MM.1S (cell line): ENCODE measurements around the gene FAM124A.

ENCODE experiments used
- DNase-seq: peaks from one replicate; pipeline ENCODE4 v3.0.0-alpha.2; 2015
- H2AFZ ChIP-seq: fragments of 300-600 bp; sonication (generic); 2 replicates; pipeline ENCODE4 v1.6.0; 2016; ENCODE audit warnings: antibody characterized with exemption, low read length
- H3F3A ChIP-seq: fragments of 300-600 bp; sonication (generic); 2 replicates; pipeline ENCODE4 v1.6.1; 2016; ENCODE audit warnings: mild to moderate bottlenecking, antibody characterized with exemption, low read length, moderate library complexity, mixed read lengths; ENCODE audit not compliant: insufficient read depth
- H3K27ac ChIP-seq: fragments of 300-600 bp; sonication (generic); 2 replicates; pipeline ENCODE4 v1.5.1; 2016; ENCODE audit warnings: mild to moderate bottlenecking, low read length
- H3K27me3 ChIP-seq: fragments of 300-600 bp; sonication (generic); replicated peaks from 2 replicates; pipeline ENCODE4 v1.6.0; 2016; ENCODE audit warnings: low read length; ENCODE audit not compliant: insufficient read depth
- H3K36me3 ChIP-seq: fragments of 300-600 bp; sonication (generic); replicated peaks from 2 replicates; pipeline ENCODE4 v1.6.1; 2016; ENCODE audit warnings: mild to moderate bottlenecking, low read length, mixed read lengths; ENCODE audit not compliant: insufficient read depth
- H3K4me1 ChIP-seq: fragments of 300-600 bp; sonication (generic); 2 replicates; pipeline ENCODE4 v1.6.1; 2016; ENCODE audit warnings: low read length, mixed read lengths
- H3K4me2 ChIP-seq: fragments of 300-600 bp; sonication (generic); 2 replicates; pipeline ENCODE4 v1.6.0; 2016; ENCODE audit warnings: low read depth, low read length
- H3K4me3 ChIP-seq: fragments of 300-600 bp; sonication (generic); 2 replicates; pipeline ENCODE4 v1.5.1; 2016; ENCODE audit warnings: low read length, mixed read lengths
- H3K79me2 ChIP-seq: fragments of 300-600 bp; sonication (generic); 2 replicates; pipeline ENCODE4 v1.6.1; 2016; ENCODE audit warnings: mixed run types, low read length, mixed read lengths
- H3K9ac ChIP-seq: fragments of 300-600 bp; sonication (generic); 2 replicates; pipeline ENCODE4 v1.6.1; 2016; ENCODE audit warnings: low read length, mixed read lengths
- H3K9me2 ChIP-seq: fragments of 300-600 bp; sonication (generic); replicated peaks from 2 replicates; pipeline ENCODE4 v1.6.1; 2016; ENCODE audit warnings: mild to moderate bottlenecking, low read length, mixed read lengths; ENCODE audit not compliant: insufficient read depth
- H3K9me3 ChIP-seq: fragments of 300-600 bp; sonication (generic); replicated peaks from 2 replicates; pipeline ENCODE4 v1.6.1; 2016; ENCODE audit warnings: mild to moderate bottlenecking, low read length, mixed read lengths; ENCODE audit not compliant: insufficient read depth
- H4K20me1 ChIP-seq: fragments of 300-600 bp; sonication (generic); 2 replicates; pipeline ENCODE4 v1.6.1; 2016; ENCODE audit warnings: mild to moderate bottlenecking, low read length, moderate library complexity, mixed read lengths; ENCODE audit not compliant: insufficient read depth
- EZH2 ChIP-seq: fragments of 300-600 bp; sonication (generic); optimal IDR thresholded peaks from 2 replicates; pipeline ENCODE3; 2017; ENCODE audit warnings: low read depth, mild to moderate bottlenecking, antibody characterized with exemption, low read length, mixed read lengths
- EZH2phosphoT487 ChIP-seq: fragments of 300-600 bp; sonication (generic); IDR thresholded peaks from 2 replicates; pipeline ENCODE4 v1.6.1; 2018; ENCODE audit warnings: antibody characterized with exemption, low read length
- TF ChIP-seq, protein P1 (sequence below): fragments of 300-600 bp; sonication (generic); IDR thresholded peaks from 2 replicates; pipeline ENCODE4 v1.5.1; 2016; ENCODE audit warnings: antibody characterized with exemption, low read length, mixed read lengths

The FAM124A gene

DNA sequence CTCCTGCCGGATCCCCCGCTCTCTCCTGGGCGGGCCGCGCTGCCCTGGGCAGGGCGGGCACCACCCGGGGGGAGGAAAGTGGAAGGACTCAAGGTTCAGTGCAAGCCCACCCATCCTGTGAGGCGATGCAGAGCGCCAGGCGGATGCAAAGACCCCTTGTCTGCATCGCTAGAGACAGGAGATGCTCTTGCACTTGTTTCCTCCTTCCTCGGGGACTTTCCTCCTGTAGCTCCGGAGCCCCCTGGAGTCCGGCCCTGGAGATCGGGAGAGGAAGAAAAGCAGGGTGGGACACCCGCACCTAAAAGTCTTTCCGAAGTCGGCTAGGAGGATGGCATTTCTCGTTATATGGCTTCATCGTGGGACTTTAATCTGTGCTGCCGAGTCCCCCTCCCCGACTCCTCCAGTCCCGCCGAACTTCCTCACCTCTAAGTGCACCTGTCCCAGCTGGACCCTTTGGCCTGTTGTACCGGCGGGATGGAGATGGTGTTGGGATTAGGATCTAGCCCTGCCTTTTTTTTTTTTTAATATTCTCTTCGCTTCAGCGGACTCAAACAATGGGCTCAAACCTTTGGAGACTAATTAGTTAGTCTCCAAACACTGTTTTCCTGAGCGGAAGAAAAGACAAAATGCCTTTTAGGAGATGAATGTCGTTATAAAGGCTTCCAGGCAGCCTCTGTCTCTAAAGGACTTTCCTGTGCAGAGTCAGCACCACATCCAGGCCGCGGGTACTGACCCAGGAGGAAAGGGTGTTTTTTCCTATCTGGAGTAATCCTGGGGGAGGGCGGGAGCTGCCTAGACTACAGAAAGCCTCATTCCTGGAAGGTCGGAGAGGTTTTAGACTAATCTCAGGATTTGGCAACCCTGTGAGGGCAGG is 725 bp downstream of the FAM124A start:
- Histone ChIP-seq H3F3A (no peaks in the 10 kb centered on the region), H3K4me1 (0 out of 2 replicates have a peak, but pooled peaks cover 2% of the 10 kb centered on the region), H3K9ac (peak overlapping the region; percentile 47; the same call in 1 of the 2 replicates), H2AFZ (peak overlapping the region; percentile 54), H3K36me3 (no peaks in the 10 kb centered on the region), H3K9me3 (no peaks in the 10 kb centered on the region), H4K20me1 (no peaks in the 10 kb centered on the region), H3K4me3 (peak overlapping the region; percentile 71), H3K27ac (no peak overlapping the region), H3K79me2 (no peaks in the 10 kb centered on the region), H3K9me2 (no peaks in the 10 kb centered on the region), H3K4me2 (peak overlapping the region; percentile 47; the same call in 1 of the 2 replicates), H3K27me3 (no peaks in the 10 kb centered on the region)
- TF ChIP-seq, protein P1, sequence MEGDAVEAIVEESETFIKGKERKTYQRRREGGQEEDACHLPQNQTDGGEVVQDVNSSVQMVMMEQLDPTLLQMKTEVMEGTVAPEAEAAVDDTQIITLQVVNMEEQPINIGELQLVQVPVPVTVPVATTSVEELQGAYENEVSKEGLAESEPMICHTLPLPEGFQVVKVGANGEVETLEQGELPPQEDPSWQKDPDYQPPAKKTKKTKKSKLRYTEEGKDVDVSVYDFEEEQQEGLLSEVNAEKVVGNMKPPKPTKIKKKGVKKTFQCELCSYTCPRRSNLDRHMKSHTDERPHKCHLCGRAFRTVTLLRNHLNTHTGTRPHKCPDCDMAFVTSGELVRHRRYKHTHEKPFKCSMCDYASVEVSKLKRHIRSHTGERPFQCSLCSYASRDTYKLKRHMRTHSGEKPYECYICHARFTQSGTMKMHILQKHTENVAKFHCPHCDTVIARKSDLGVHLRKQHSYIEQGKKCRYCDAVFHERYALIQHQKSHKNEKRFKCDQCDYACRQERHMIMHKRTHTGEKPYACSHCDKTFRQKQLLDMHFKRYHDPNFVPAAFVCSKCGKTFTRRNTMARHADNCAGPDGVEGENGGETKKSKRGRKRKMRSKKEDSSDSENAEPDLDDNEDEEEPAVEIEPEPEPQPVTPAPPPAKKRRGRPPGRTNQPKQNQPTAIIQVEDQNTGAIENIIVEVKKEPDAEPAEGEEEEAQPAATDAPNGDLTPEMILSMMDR, result no peak
- TF ChIP-seq EZH2 (no peak), EZH2phosphoT487 (no peak)
- DNase-seq, result no peak

DNA sequence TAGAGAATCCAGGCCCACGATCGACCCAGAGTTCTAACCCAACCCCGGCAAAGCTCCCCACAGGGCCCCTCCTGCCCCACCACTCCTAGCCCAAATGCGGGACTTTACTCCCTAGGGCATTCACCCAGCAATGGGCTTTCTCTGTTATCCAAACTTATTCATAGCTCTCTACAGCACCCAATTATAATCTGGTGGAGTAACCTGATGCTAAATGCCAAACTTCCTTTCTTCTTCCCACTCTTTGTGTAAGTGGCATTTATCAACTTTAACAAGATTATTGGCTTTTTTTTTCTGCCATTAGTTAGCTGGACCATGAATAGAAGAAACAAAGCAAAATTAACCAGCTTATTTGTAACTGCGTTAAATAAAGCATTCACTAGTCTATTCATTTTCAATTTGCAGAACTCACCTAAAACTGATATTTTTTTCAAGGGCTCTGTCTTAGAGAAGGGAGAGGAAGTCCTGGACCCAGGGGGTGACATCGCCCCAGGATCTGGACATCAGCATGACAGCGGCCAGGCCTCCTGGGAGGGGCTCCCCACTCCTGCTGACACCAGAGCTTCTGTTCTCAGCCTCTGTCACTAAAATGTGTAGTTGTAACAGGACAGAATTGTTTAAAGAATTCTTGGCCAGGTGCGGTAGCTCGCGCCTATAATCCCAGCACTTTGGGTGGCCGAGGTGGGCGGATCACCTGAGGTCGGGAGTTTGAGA is 1.5 kb downstream of the FAM124A start:
- no peak overlapping the region for H3K9ac ChIP-seq
- no peaks in the 10 kb centered on the region for H3K9me3 ChIP-seq
- no peak for DNase-seq
- no peaks in the 10 kb centered on the region for H3K27me3 ChIP-seq
- H4K20me1 ChIP-seq, result no peaks in the 10 kb centered on the region
- H2AFZ ChIP-seq, result no peak overlapping the region
- H3F3A ChIP-seq, result no peaks in the 10 kb centered on the region
- no peaks in the 10 kb centered on the region for H3K79me2 ChIP-seq
- H3K9me2 ChIP-seq, result no peaks in the 10 kb centered on the region
- H3K4me3 ChIP-seq, result no peak overlapping the region
- H3K36me3 ChIP-seq, result no peaks in the 10 kb centered on the region
- no peak overlapping the region for H3K27ac ChIP-seq
- 0 out of 2 replicates have a peak, but pooled peaks cover 2% of the 10 kb centered on the region for H3K4me1 ChIP-seq
- no peak overlapping the region for H3K4me2 ChIP-seq
- TF ChIP-seq, protein P1, result no peak
- TF ChIP-seq EZH2phosphoT487 (no peak), EZH2 (no peak)

DNA sequence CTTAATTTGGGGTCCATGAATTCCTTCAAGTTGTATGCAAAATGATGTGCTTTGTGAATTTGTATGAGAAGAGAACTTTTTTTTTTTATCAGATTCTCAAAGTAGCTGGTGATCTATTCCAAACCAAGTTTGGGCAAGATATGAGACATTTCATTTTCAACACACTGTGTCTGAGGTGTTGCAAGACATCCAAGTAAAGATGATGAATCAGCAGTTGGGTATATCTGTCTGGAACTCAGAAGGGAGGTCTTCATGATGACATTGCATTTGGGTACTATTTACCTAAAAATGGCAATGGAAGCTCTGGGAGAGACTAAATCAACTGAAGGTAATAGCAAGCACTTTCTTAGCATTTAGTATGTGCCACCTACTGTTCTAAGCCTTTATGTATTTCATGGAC is 2.8 kb downstream of the FAM124A start:
- no peaks in the 10 kb centered on the region for H4K20me1 ChIP-seq
- no peak overlapping the region for H3K4me2 ChIP-seq
- TF ChIP-seq EZH2, result no peak
- TF ChIP-seq EZH2phosphoT487, result no peak
- TF ChIP-seq, protein P1, result no peak

More for the DNA sequence above, 2.8 kb downstream of the FAM124A start:
- Histone ChIP-seq H3K9me3 (no peaks in the 10 kb centered on the region), H3F3A (no peaks in the 10 kb centered on the region), H3K27ac (no peak overlapping the region), H3K79me2 (no peaks in the 10 kb centered on the region), H3K36me3 (no peaks in the 10 kb centered on the region), H3K9ac (no peak overlapping the region), H3K4me3 (no peak overlapping the region), H3K4me1 (0 out of 2 replicates have a peak, but pooled peaks cover 2% of the 10 kb centered on the region), H2AFZ (no peak overlapping the region), H3K9me2 (no peaks in the 10 kb centered on the region), H3K27me3 (no peaks in the 10 kb centered on the region)
- DNase-seq, result no peak
